PC-3 (cell line): Measurements from ENCODE around the gene RNF38. TPM values are rescaled to one million over a fixed set of nuclear protein-coding genes. Genes with fewer than 3 reads are reported as not detected.
A peak's percentile ranks its signal among the peaks of the same experiment; 100 is the strongest.
"Not testable (repeated sequence)": the region's sequence is repeated elsewhere in the genome, so short reads cannot be mapped to it uniquely, and the experiment has no call there.

Experiments used
- ATAC-seq: fragments of 200-7000 bp; cut with Tn5 transposase; 2 replicates; pipeline ENCODE4 v1.9.1; 2020; ENCODE audit warnings: mild to moderate bottlenecking, moderate library complexity
- BruUV-seq: library from RNA; stranded (reverse); fragments of 400-500 nt; replicated peaks from 2 replicates; lab custom pipeline; 2021; lab: Mats Ljungman, UMichigan
- CTCF ChIA-PET: fragments of 300-600 bp; sonication (Branson Sonifier 250); formaldehyde crosslinking; loops from one replicate; lab custom pipeline; 2022; ENCODE audit warnings: antibody characterized with exemption; lab: Charles Lee
- POLR2A ChIA-PET: fragments of 300-600 bp; sonication (Branson Sonifier 250); formaldehyde crosslinking; loops from one replicate; lab custom pipeline; 2022; ENCODE audit warnings: antibody characterized with exemption; ENCODE audit not compliant: unreplicated experiment; lab: Charles Lee
- DNase-seq: peaks from one replicate; pipeline ENCODE4 v3.0.0-alpha.2; 2015
- H2AFZ ChIP-seq: fragments of 300-600 bp; sonication (generic); 2 replicates; pipeline ENCODE4 v1.6.0; 2016; ENCODE audit warnings: antibody characterized with exemption, low read length
- H3F3A ChIP-seq: fragments of 300-600 bp; sonication (generic); one replicate; pipeline ENCODE4 v1.6.0; 2017; ENCODE audit warnings: antibody characterized with exemption, low read length, control low read depth, mild to moderate bottlenecking; ENCODE audit not compliant: unreplicated experiment
- H3K27ac ChIP-seq: fragments of 300-600 bp; sonication (generic); 2 replicates; pipeline ENCODE4 v1.5.1; 2016; ENCODE audit warnings: mild to moderate bottlenecking, low read length
- H3K27me3 ChIP-seq: fragments of 300-600 bp; sonication (generic); 2 replicates; pipeline ENCODE4 v1.6.1; 2016; ENCODE audit warnings: low read length, mixed read lengths
- H3K36me3 ChIP-seq: fragments of 300-600 bp; sonication (generic); 2 replicates; pipeline ENCODE4 v1.6.1; 2016; ENCODE audit warnings: low read depth, mixed run types, low read length, mixed read lengths
- H3K4me1 ChIP-seq: fragments of 300-600 bp; sonication (generic); 2 replicates; pipeline ENCODE4 v1.5.1; 2016; ENCODE audit warnings: low read length; ENCODE audit not compliant: insufficient read depth
- H3K4me2 ChIP-seq: fragments of 300-600 bp; sonication (generic); 2 replicates; pipeline ENCODE4 v1.6.0; 2016; ENCODE audit warnings: low read length
- H3K4me3 ChIP-seq: fragments of 300-600 bp; sonication (generic); 2 replicates; pipeline ENCODE4 v1.5.1; 2016; ENCODE audit warnings: mild to moderate bottlenecking, low read length, mixed read lengths
- H3K79me2 ChIP-seq: fragments of 300-600 bp; sonication (generic); 2 replicates; pipeline ENCODE4 v1.6.1; 2017; ENCODE audit warnings: low read length, mixed read lengths
- H3K9ac ChIP-seq: fragments of 300-600 bp; sonication (generic); 2 replicates; pipeline ENCODE4 v1.6.0; 2016; ENCODE audit warnings: mild to moderate bottlenecking, low read length
- H3K9me2 ChIP-seq: fragments of 300-600 bp; sonication (generic); replicated peaks from 2 replicates; pipeline ENCODE4 v1.6.1; 2016; ENCODE audit warnings: mixed run types, low read length, mixed read lengths
- H3K9me3 ChIP-seq: fragments of 300-600 bp; sonication (generic); 2 replicates; pipeline ENCODE4 v1.6.1; 2016; ENCODE audit warnings: low read length, mixed read lengths
- H4K20me1 ChIP-seq: fragments of 300-600 bp; sonication (generic); 2 replicates; pipeline ENCODE4 v1.6.1; 2016; ENCODE audit warnings: low read length, mixed read lengths
- EZH2 ChIP-seq: fragments of 300-600 bp; sonication (generic); IDR thresholded peaks from one replicate; pipeline ENCODE4 v1.6.1; 2017; ENCODE audit warnings: antibody characterized with exemption, mild to moderate bottlenecking, low read length; ENCODE audit not compliant: unreplicated experiment
- EZH2phosphoT487 ChIP-seq: fragments of 300-600 bp; sonication (generic); IDR thresholded peaks from 2 replicates; pipeline ENCODE4 v1.6.1; 2018; ENCODE audit warnings: mild to moderate bottlenecking, antibody characterized with exemption, low read length, borderline replicate concordance
- intact Hi-C: fragments of 100-400 bp; cut with micrococcal nuclease; formaldehyde crosslinking; loops from 2 replicates; pipeline ENCODE4 v1.9.0; 2023
- total RNA-seq: library from RNA; depleted of rRNA; stranded (reverse); fragments of >200 nt; gene quantifications from 2 replicates; pipeline ENCODE4 v1.2.3, GENCODE V29; 2014
- TF ChIP-seq, protein P1 (sequence below): fragments of 300-600 bp; sonication (generic); conservative IDR thresholded peaks from 2 replicates; pipeline ENCODE4 v1.5.1; 2017; ENCODE audit warnings: antibody characterized with exemption, low read depth, mild to moderate bottlenecking, low read length

Gene RNF38
- total RNA-seq, 1 experiment from 2014 or later, result 4.3 TPM

- TF ChIP-seq EZH2, result no peak
- no peak for TF ChIP-seq EZH2phosphoT487
- TF ChIP-seq, protein P1, sequence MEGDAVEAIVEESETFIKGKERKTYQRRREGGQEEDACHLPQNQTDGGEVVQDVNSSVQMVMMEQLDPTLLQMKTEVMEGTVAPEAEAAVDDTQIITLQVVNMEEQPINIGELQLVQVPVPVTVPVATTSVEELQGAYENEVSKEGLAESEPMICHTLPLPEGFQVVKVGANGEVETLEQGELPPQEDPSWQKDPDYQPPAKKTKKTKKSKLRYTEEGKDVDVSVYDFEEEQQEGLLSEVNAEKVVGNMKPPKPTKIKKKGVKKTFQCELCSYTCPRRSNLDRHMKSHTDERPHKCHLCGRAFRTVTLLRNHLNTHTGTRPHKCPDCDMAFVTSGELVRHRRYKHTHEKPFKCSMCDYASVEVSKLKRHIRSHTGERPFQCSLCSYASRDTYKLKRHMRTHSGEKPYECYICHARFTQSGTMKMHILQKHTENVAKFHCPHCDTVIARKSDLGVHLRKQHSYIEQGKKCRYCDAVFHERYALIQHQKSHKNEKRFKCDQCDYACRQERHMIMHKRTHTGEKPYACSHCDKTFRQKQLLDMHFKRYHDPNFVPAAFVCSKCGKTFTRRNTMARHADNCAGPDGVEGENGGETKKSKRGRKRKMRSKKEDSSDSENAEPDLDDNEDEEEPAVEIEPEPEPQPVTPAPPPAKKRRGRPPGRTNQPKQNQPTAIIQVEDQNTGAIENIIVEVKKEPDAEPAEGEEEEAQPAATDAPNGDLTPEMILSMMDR, result no peak
- Histone ChIP-seq H2AFZ (no peak overlapping the region), H3K4me2 (no peak overlapping the region), H3K9me2 (no peaks in the 10 kb centered on the region), H3K9ac (no peak overlapping the region), H3K36me3 (no peaks in the 10 kb centered on the region), H3K4me1 (peaks cover 25% of the 10 kb centered on the region), H3K27ac (no peak overlapping the region), H3K27me3 (no peaks in the 10 kb centered on the region), H3F3A (no peaks in the 10 kb centered on the region), H3K4me3 (no peak overlapping the region), H3K79me2 (no peaks in the 10 kb centered on the region), H3K9me3 (no peaks in the 10 kb centered on the region), H4K20me1 (no peaks in the 10 kb centered on the region)
- ATAC-seq (no peak), DNase-seq (no peak)
- BruUV-seq, result no TSS peak
- ChIA-PET POLR2A (interaction anchor here (0.5 kb wide), 1 partner anchor 107 kb away, joined by 4 read pairs; no protein-coding TSS in a partner anchor), CTCF (no interaction called here)
- intact Hi-C loops, result no loop called here
These were observed 85.3 kb downstream of the RNF38 start for GRCh38 chr9:36314740-36315139.

- no TSS peak for BruUV-seq
- H3K36me3 ChIP-seq, result no peaks in the 10 kb centered on the region
- no peaks in the 10 kb centered on the region for H3K9me2 ChIP-seq
- H3K9me3 ChIP-seq, result no peaks in the 10 kb centered on the region
- no peak for TF ChIP-seq EZH2
- no peak for TF ChIP-seq EZH2phosphoT487
- TF ChIP-seq, protein P1, result no peak
- POLR2A ChIA-PET, result interaction anchor here (0.6 to 0.8 kb wide), 3 partner anchors 11 to 51 kb away, joined by 3 to 6 read pairs (median 4); partner anchors contain the start of gene GNE
- peaks cover 10% of the 10 kb centered on the region for H3K4me1 ChIP-seq
- H3K79me2 ChIP-seq, result no peaks in the 10 kb centered on the region
- H3K27ac ChIP-seq, result peak overlapping the region; percentile 79
- no peaks in the 10 kb centered on the region for H3K27me3 ChIP-seq
- CTCF ChIA-PET, result interaction anchor here (0.7 kb wide), 1 partner anchor 158 kb away, joined by 3 read pairs; no protein-coding TSS in a partner anchor
- H3F3A ChIP-seq, result no peaks in the 10 kb centered on the region
- ATAC-seq (peak; percentile 86), DNase-seq (peak; percentile 66)
- H3K4me3 ChIP-seq, result no peak overlapping the region
- H4K20me1 ChIP-seq, result no peaks in the 10 kb centered on the region
- H3K9ac ChIP-seq, result no peak overlapping the region; the same call in 1 of the 2 replicates
- peak overlapping the region; percentile 72 for H2AFZ ChIP-seq
- H3K4me2 ChIP-seq, result peak overlapping the region; percentile 48
- intact Hi-C loops, result no loop called here
These were observed 93.4 kb downstream of the RNF38 start for GRCh38 chr9:36306471-36307306.

DNA sequence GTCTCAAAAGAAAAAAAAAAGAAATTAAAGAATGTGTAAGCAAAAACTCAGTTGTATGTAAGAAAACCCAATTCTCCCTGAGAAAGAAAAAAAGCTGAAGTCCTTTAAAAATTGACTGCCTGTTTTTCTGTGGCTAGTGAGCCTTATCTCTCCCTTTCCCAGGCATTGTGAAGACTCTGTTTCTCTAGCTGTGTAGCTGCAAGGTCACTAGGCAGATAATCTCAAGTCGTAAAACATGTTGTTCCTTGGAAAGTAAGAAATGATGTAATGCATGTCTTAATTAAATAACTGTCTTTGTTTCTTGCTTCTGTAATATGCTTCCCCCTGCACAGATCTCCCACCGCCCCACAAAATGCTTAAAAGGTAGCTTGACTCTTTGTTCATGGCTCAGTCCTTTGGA, 95.7 kb downstream of the RNF38 start:
- H2AFZ ChIP-seq, H3K9ac ChIP-seq, H3F3A ChIP-seq, H3K9me3 ChIP-seq, H3K9me2 ChIP-seq, intact Hi-C loops, BruUV-seq, H3K4me1 ChIP-seq, POLR2A ChIA-PET, H3K4me2 ChIP-seq, CTCF ChIA-PET, H3K4me3 ChIP-seq, H4K20me1 ChIP-seq, DNase-seq, H3K79me2 ChIP-seq, H3K27ac ChIP-seq, H3K36me3 ChIP-seq, ATAC-seq, H3K27me3 ChIP-seq: not testable (repeated sequence)
